Keratinocyte (primary cell): ENCODE data around the gene ATL2.

Source experiments
- CTCF ChIP-seq, 3 experiments: IDR thresholded peaks in 1 of 3; conservative IDR thresholded peaks in 1 of 3; optimal IDR thresholded peaks in 1 of 3; 2 replicates in 2 of 3; 3 replicates in 1 of 3; pipeline versions ENCODE3 to v1.5.1; 2011; ENCODE audit warnings: low read length in 3 of 3, mild to moderate bottlenecking in 3 of 3, moderate library complexity in 2 of 3, control low read depth in 1 of 3, inconsistent platforms in 1 of 3; ENCODE audit not compliant: insufficient read depth in 2 of 3; ENCODE audit errors: extremely low read depth in 1 of 3
- EZH2 ChIP-seq: IDR thresholded peaks from one replicate; pipeline ENCODE4 v1.6.1; 2012; ENCODE audit warnings: inconsistent platforms, mild to moderate bottlenecking, low read length, moderate library complexity

- TF ChIP-seq CTCF (optimal IDR thresholded peaks at IDR 0.05 in 1 of 3, IDR thresholded peaks at IDR 0.05 in 1 of 3, conservative IDR thresholded peaks at IDR 0.05 in 1 of 3; ENCODE audit: extremely low read depth in 1 of 3, insufficient read depth in 2 of 3, low read length in 3 of 3) (no peak), EZH2 (no peak)
Observed at GRCh38 chr2:38336621-38337020, 40.5 kb downstream of the ATL2 start.
